Neutrophil (primary cell): ENCODE measurements around the gene CEP131.

ENCODE experiments used
- H3K27ac ChIP-seq: fragments of 200-600 bp; sonication (generic); 2 replicates; pipeline ENCODE4 v1.5.1; 2016; ENCODE audit warnings: mild to moderate bottlenecking, moderate library complexity
- H3K27me3 ChIP-seq: fragments of 200-600 bp; sonication (generic); 2 replicates; pipeline ENCODE4 v1.6.0; 2016; ENCODE audit warnings: mild to moderate bottlenecking
- H3K36me3 ChIP-seq: fragments of 200-600 bp; sonication (generic); 2 replicates; pipeline ENCODE4 v1.5.1; 2017
- H3K4me1 ChIP-seq, 2 experiments: fragments of 200-600 bp in 1 of 2; sonication (generic) in 1 of 2; 1 replicate in 1 of 2; 2 replicates in 1 of 2; pipeline versions ENCODE4 v1.5.1 to v1.6.1; 2013 to 2016; ENCODE audit warnings: low read depth in 1 of 2, low read length in 1 of 2, mild to moderate bottlenecking in 1 of 2, moderate library complexity in 1 of 2; ENCODE audit not compliant: control insufficient read depth in 1 of 2, insufficient read depth in 1 of 2
- H3K4me3 ChIP-seq, 2 experiments: fragments of 200-600 bp in 1 of 2; sonication (generic) in 1 of 2; 1 replicate in 1 of 2; 2 replicates in 1 of 2; pipeline ENCODE4 v1.5.1; 2013 to 2016; ENCODE audit warnings: low read depth in 1 of 2, low read length in 1 of 2, mild to moderate bottlenecking in 1 of 2, moderate library complexity in 1 of 2
- H3K9me3 ChIP-seq: fragments of 200-600 bp; sonication (generic); 2 replicates; pipeline ENCODE4 v1.5.1; 2016
- TF ChIP-seq, protein P1 (sequence below): fragments of 200-600 bp; sonication (generic); IDR thresholded peaks from 2 replicates; pipeline ENCODE4 v1.5.1; 2016; ENCODE audit warnings: antibody characterized with exemption

CEP131 gene

DNA sequence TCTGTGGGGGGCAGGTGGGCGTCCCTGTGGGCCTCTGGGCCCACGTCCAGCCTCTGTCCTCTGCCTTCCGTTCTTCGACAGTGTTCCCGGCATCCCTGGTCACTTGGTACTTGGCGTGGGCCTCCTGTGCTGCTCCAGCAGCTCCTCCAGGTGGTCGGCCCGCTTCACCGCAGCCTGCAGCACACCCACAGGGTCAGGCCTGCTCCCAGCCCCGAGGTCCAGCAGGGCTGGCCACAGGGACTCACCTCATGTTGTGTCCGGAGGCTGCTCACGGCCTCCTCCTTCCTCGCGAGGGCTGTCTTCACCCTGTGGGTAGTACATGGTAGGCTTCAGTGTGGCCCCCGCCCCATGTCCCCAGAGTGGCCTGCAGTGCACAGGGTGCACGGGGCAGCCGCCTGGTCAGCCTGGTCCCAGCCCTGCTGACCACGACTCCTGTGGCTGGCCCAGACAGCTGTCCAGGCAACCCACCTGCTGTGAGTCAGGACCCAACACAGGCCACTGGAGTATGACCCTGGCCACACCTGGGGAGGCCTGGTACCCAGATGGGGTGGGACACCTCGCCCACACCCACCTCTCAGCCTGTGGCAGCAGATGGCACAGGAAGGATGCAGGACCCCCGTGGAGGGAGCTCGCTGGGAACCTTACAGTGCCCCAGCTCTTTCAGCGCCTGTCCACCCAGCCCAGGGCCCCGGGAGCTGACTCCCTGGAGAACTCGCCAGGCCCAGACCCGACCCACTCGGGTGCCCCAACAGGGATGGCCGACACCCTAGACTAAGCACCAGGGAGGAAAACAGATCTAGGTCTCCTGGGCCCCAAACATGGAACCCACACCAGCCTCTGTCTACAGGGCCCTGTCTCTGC, 32.9 kb downstream of the CEP131 start:
- Histone ChIP-seq H3K9me3 (no peaks in the 10 kb centered on the region), H3K27ac (no peak overlapping the region), H3K36me3 (peaks cover 4% of the 10 kb centered on the region), H3K4me3 (no peak overlapping the region), H3K27me3 (peaks cover 3% of the 10 kb centered on the region), H3K4me1 (peaks cover 10 to 11% of the 10 kb centered on the region in 2 experiments)
- TF ChIP-seq, protein P1, sequence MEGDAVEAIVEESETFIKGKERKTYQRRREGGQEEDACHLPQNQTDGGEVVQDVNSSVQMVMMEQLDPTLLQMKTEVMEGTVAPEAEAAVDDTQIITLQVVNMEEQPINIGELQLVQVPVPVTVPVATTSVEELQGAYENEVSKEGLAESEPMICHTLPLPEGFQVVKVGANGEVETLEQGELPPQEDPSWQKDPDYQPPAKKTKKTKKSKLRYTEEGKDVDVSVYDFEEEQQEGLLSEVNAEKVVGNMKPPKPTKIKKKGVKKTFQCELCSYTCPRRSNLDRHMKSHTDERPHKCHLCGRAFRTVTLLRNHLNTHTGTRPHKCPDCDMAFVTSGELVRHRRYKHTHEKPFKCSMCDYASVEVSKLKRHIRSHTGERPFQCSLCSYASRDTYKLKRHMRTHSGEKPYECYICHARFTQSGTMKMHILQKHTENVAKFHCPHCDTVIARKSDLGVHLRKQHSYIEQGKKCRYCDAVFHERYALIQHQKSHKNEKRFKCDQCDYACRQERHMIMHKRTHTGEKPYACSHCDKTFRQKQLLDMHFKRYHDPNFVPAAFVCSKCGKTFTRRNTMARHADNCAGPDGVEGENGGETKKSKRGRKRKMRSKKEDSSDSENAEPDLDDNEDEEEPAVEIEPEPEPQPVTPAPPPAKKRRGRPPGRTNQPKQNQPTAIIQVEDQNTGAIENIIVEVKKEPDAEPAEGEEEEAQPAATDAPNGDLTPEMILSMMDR, result peak; percentile 40

DNA sequence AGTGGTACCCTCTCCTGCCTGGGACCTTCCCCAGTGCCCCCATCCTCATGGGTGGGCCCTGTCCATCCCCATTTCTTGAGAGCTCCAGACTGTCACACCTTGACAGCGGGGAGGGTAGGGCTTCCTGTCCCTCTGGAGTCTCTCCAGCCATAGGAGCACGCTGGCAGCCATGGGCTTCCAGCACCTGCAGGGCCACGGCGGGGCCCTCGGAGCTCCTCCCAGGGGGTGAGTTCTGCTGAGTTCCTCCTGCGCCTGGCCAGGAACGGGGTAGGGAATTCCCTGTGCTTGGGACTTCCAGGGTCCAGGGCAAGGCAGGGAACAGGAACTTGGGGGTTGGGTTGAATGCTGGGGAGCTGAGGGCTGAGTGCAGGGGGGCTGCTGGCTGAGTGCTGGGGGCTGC, 33.7 kb downstream of the CEP131 start:
- TF ChIP-seq, protein P1, result no peak
- no peak overlapping the region for H3K27ac ChIP-seq
- H3K4me3 ChIP-seq, result no peak overlapping the region
- no peaks in the 10 kb centered on the region for H3K9me3 ChIP-seq
- peaks cover 12% of the 10 kb centered on the region for H3K27me3 ChIP-seq
- peaks cover 10 to 11% of the 10 kb centered on the region in 2 experiments for H3K4me1 ChIP-seq
- peaks cover 4% of the 10 kb centered on the region for H3K36me3 ChIP-seq

DNA sequence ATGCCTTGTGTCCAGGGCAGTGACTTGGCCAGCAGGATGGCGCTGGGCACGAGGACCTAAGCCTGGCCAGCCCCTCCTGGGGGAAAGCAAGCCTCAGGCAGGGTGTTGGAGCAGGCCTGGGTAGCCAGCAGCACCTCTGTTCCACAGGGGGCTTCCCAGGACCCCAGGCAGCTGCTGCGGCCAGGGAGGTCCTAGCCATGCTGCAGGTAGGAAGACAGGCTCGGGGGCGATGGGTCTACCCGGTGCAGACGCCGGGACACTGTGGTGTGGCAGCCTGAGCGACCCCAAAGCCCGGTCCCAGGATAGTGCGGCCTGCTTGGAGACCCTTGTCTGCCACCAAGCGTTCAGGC, 34.3 kb downstream of the CEP131 start:
- no peak overlapping the region for H3K4me3 ChIP-seq
- peaks cover 18% of the 10 kb centered on the region for H3K27me3 ChIP-seq
- H3K27ac ChIP-seq, result no peak overlapping the region
- no peaks in the 10 kb centered on the region for H3K9me3 ChIP-seq
- TF ChIP-seq, protein P1, result no peak
- peaks cover 10 to 11% of the 10 kb centered on the region in 2 experiments for H3K4me1 ChIP-seq
- peaks cover 4% of the 10 kb centered on the region for H3K36me3 ChIP-seq

DNA sequence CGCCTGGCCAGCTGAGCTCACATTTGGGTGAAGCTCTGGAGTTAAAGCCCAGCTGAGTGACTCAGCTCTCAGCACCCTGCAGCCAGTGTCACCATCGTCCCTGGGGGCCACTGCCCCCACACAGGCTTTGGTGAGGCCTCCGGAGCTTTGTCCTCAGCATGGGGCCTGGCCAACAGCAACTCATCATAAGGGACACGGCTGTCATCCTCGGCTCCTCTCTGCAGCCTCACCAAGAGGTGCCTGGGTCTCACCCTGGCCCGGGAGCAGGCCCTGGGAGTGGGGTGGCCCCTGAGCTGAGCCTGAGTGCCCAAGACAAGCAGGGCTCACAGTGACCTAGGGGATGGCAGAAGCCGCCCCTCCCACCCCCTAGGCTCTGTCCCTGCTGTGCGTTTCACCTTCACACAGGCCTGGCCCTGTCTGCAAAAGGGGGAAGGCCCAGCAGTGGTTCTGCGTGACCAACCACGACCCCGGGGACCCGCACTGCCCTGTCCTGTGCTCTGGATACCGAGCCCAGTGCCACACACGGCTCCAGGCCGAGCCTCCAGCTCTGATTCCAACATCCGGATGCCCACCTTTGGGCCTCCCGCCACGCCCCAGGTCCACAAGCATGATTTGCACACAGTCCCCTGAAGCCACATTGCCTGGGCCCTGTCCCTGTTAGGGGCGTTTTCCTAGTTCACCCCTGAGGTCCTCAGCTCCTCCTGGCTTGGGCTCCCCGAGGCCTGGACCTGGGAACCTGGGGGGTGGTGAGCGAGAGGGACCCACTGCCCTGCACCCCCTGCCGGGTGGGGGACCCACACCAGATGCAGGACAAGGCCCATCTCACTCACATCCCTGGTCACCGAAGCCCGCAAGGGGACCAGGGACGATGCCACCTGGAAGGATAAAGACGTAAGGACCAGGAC, 34.9 kb downstream of the CEP131 start:
- H3K9me3 ChIP-seq, result no peaks in the 10 kb centered on the region

DNA sequence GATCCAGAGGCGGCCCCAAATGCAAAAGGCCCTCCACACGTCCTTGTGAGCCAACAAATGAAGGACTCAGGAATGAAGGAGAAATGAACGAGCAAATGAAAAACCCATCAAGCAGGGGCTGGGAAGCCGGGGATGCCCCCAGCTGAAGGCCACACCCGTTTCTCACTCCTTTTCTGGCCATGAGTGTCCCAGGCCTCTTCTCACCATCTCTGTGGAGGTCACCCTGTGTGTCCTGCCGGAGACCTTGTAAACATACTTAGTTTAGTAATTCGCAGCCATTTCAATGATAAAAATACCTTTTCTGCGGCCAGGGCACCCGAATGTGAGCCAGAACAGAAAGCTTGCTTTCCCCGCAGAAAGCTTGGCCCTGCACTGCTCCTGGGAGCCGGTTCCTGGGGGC, 35.6 kb downstream of the CEP131 start:
- Histone ChIP-seq H3K4me3 (no peak overlapping the region), H3K27me3 (peaks cover 20% of the 10 kb centered on the region), H3K36me3 (peaks cover 4% of the 10 kb centered on the region), H3K27ac (no peak overlapping the region), H3K4me1 (peaks cover 10 to 11% of the 10 kb centered on the region in 2 experiments), H3K9me3 (no peaks in the 10 kb centered on the region)
- TF ChIP-seq, protein P1, result no peak

More for the DNA sequence above, 34.9 kb downstream of the CEP131 start:
- Histone ChIP-seq H3K4me3 (no peak overlapping the region), H3K4me1 (peaks cover 10 to 11% of the 10 kb centered on the region in 2 experiments), H3K27ac (no peak overlapping the region), H3K36me3 (peaks cover 4% of the 10 kb centered on the region), H3K27me3 (peaks cover 20% of the 10 kb centered on the region)
- TF ChIP-seq, protein P1, result no peak
